GM12891 (cell line): Measurements from ENCODE around the gene THSD4.

ENCODE experiments used
- PAX5 ChIP-seq: IDR thresholded peaks from 2 replicates; pipeline ENCODE4 v1.6.1; 2011; ENCODE audit warnings: low read length, moderate library complexity, mild to moderate bottlenecking; ENCODE audit not compliant: insufficient read depth, severe bottlenecking
- POLR2A ChIP-seq: IDR thresholded peaks from 2 replicates; pipeline ENCODE4 v1.6.1; 2011; ENCODE audit warnings: low read depth, low read length, control low read depth
- POLR2AphosphoS5 ChIP-seq: IDR thresholded peaks from 2 replicates; pipeline ENCODE4 v1.6.1; 2011; ENCODE audit warnings: low read depth, low read length, control low read depth
- POU2F2 ChIP-seq: IDR thresholded peaks from 2 replicates; pipeline ENCODE4 v1.6.1; 2011; ENCODE audit warnings: low read depth, mild to moderate bottlenecking, control low read depth, low read length, moderate library complexity
- TAF1 ChIP-seq: IDR thresholded peaks from 2 replicates; pipeline ENCODE4 v1.6.1; 2011; ENCODE audit warnings: low read depth, low read length, control low read depth

GRCh38 chr15:71201477-71201876 lies 86.2 kb downstream of the THSD4 start:
- TF ChIP-seq POLR2A, result no peak
- no peak for TF ChIP-seq POLR2AphosphoS5
- no peak for TF ChIP-seq TAF1
- no peak for TF ChIP-seq PAX5
- no peak for TF ChIP-seq POU2F2
